ENCODE data around the gene PHACTR2. TPM values are rescaled to one million over a fixed set of nuclear protein-coding genes. Genes with fewer than 3 reads are reported as not detected.
"Not testable (repeated sequence)": the region's sequence is repeated elsewhere in the genome, so short reads cannot be mapped to it uniquely, and the experiment has no call there.

PHACTR2 gene
- total RNA-seq, 5 donors from 2014 or later (not counting 1 experiment from before 2014, with no cell fraction given): 31.9 to 50.3 (median 36.7) TPM

GRCh38 chr6:143859891-143860660 is 182.3 kb downstream of the PHACTR2 start:
- Histone ChIP-seq H3K36me3 (ENCODE audit: control insufficient read depth in 2 of 2, extremely low read depth in 1 of 2, insufficient read depth in 1 of 2, low read length in 1 of 2) (peaks cover 3 to 83% of the 10 kb centered on the region in 2 donors), H3K9me3 (peaks cover under 1% of the 10 kb centered on the region), H3K27me3 (replicated peaks in 1 of 2; ENCODE audit: control insufficient read depth in 2 of 2, extremely low read depth in 1 of 2, insufficient read depth in 2 of 2, low read length in 1 of 2) (no peaks in the 10 kb centered on the region), H3K4me3 (ENCODE audit: control insufficient read depth in 1 of 2, extremely low read depth in 1 of 2, low read length in 1 of 2) (no peak overlapping the region), H3K4me1 (ENCODE audit: control insufficient read depth in 1 of 2, extremely low read depth in 1 of 2, insufficient read depth in 2 of 2, low read length in 2 of 2) (no peaks in the 10 kb centered on the region), H3K27ac (ENCODE audit: low read length) (no peak overlapping the region)
- Mint-ChIP-seq H3K36me3 (peaks cover 82% of the 10 kb centered on the region), H3K4me3 (no peak overlapping the region), H3K27ac (no peak overlapping the region), H3K4me1 (peaks cover 3 to 11% (median 4%) of the 10 kb centered on the region in 3 donors), H3K9me3 (peaks cover 2 to 7% (median 2%) of the 10 kb centered on the region in 3 donors), H3K27me3 (no peaks in the 10 kb centered on the region)
- DNase-seq (no peak), ATAC-seq (replicated peaks in 1 of 4) (no peak)
- WGBS (ENCODE audit: insufficient coverage): 100% methylated on average over 1 of the region's 3 CpGs
- ChIA-PET POLR2A (interaction anchor here in 1 of 2 donors (0.7 kb wide), 1 partner anchor 192 kb away, joined by 3 read pairs; no protein-coding TSS in a partner anchor), CTCF (interaction anchor here in 1 of 2 donors (0.7 kb wide), 1 partner anchor 39 kb away, joined by 4 read pairs; no protein-coding TSS in a partner anchor)

GRCh38 chr6:143863771-143864170 is 186.0 kb downstream of the PHACTR2 start:
- DNase-seq (no peak), ATAC-seq (replicated peaks in 1 of 4) (no peak)
- Histone ChIP-seq H3K27ac (ENCODE audit: low read length) (no peak overlapping the region), H3K4me3 (ENCODE audit: control insufficient read depth in 1 of 2, extremely low read depth in 1 of 2, low read length in 1 of 2) (no peak overlapping the region), H3K36me3 (ENCODE audit: control insufficient read depth in 2 of 2, extremely low read depth in 1 of 2, insufficient read depth in 1 of 2, low read length in 1 of 2) (peaks cover 3 to 55% of the 10 kb centered on the region in 2 donors), H3K9me3 (no peaks in the 10 kb centered on the region), H3K4me1 (ENCODE audit: control insufficient read depth in 1 of 2, extremely low read depth in 1 of 2, insufficient read depth in 2 of 2, low read length in 2 of 2) (no peaks in the 10 kb centered on the region), H3K27me3 (replicated peaks in 1 of 2; ENCODE audit: control insufficient read depth in 2 of 2, extremely low read depth in 1 of 2, insufficient read depth in 2 of 2, low read length in 1 of 2) (no peaks in the 10 kb centered on the region)
- 100% methylated on average over 1 of the region's 2 CpGs for WGBS (ENCODE audit: insufficient coverage)
- Mint-ChIP-seq H3K4me3 (no peak overlapping the region), H3K4me1 (no peaks in the 10 kb centered on the region), H3K27ac (no peak overlapping the region), H3K9me3 (peaks cover 0 to 4% (median 3%) of the 10 kb centered on the region in 3 donors), H3K36me3 (peaks cover 55% of the 10 kb centered on the region), H3K27me3 (no peaks in the 10 kb centered on the region)
- ChIA-PET POLR2A (interaction anchor here (0.6 to 1.1 kb wide), 2 partner anchors 16 to 21 kb away, joined by 3 read pairs; partner anchors contain the start of gene LTV1 (in 1 of the 2)), CTCF (no interaction called here)

GRCh38 chr6:143864234-143864633 is 186.5 kb downstream of the PHACTR2 start, which contains the start of gene ZC2HC1B:
TSS of gene ZC2HC1B (plus strand) at chr6:143864474. CDS start at chr6:143864540, 66 bp downstream.
- ChIA-PET POLR2A (no interaction called here), CTCF (no interaction called here)
- Histone ChIP-seq H3K4me3 (ENCODE audit: control insufficient read depth in 1 of 2, extremely low read depth in 1 of 2, low read length in 1 of 2) (no peak within 1 kb of the TSS), H3K27ac (ENCODE audit: low read length) (no peak within 1 kb of the TSS), H3K36me3 (ENCODE audit: control insufficient read depth in 2 of 2, extremely low read depth in 1 of 2, insufficient read depth in 1 of 2, low read length in 1 of 2) (peaks cover 3 to 51% of the 10 kb centered on the region in 2 donors), H3K9me3 (no peaks in the 10 kb centered on the region), H3K27me3 (replicated peaks in 1 of 2; ENCODE audit: control insufficient read depth in 2 of 2, extremely low read depth in 1 of 2, insufficient read depth in 2 of 2, low read length in 1 of 2) (no peaks in the 10 kb centered on the region), H3K4me1 (ENCODE audit: control insufficient read depth in 1 of 2, extremely low read depth in 1 of 2, insufficient read depth in 2 of 2, low read length in 2 of 2) (no peaks in the 10 kb centered on the region)
- DNase-seq (no peak), ATAC-seq (replicated peaks in 1 of 4) (no peak)
- H3K4me1 Mint-ChIP-seq: no peaks in the 10 kb centered on the region
- H3K27ac Mint-ChIP-seq: no peak within 1 kb of the TSS
- no peak within 1 kb of the TSS for H3K4me3 Mint-ChIP-seq
- peaks cover 51% of the 10 kb centered on the region for H3K36me3 Mint-ChIP-seq
- no CpG with 5 or more reads among the region's 1 CpG for WGBS (ENCODE audit: insufficient coverage)
- H3K27me3 Mint-ChIP-seq: no peaks in the 10 kb centered on the region
- peaks cover 0 to 4% (median 3%) of the 10 kb centered on the region in 3 donors for H3K9me3 Mint-ChIP-seq

- H3K4me1 ChIP-seq (ENCODE audit: control insufficient read depth in 1 of 2, extremely low read depth in 1 of 2, insufficient read depth in 2 of 2, low read length in 2 of 2): peaks cover 0 to under 1% of the 10 kb centered on the region in 2 experiments
- no peak overlapping the region for H3K27ac ChIP-seq (ENCODE audit: low read length)
- ATAC-seq (replicated peaks in 1 of 4) (no peak), DNase-seq (no peak)
- no peaks in the 10 kb centered on the region for H3K27me3 ChIP-seq (replicated peaks in 1 of 2; ENCODE audit: control insufficient read depth in 2 of 2, extremely low read depth in 1 of 2, insufficient read depth in 2 of 2, low read length in 1 of 2)
- peaks cover 2 to 27% of the 10 kb centered on the region in 2 donors for H3K36me3 ChIP-seq (ENCODE audit: control insufficient read depth in 2 of 2, extremely low read depth in 1 of 2, insufficient read depth in 1 of 2, low read length in 1 of 2)
- H3K4me3 ChIP-seq (ENCODE audit: control insufficient read depth in 1 of 2, extremely low read depth in 1 of 2, low read length in 1 of 2): no peak overlapping the region
- CTCF ChIA-PET: no interaction called here
- Mint-ChIP-seq H3K4me3 (no peak overlapping the region), H3K36me3 (peaks cover 31% of the 10 kb centered on the region), H3K4me1 (peaks cover 0 to 3% (median 0%) of the 10 kb centered on the region in 3 donors), H3K27ac (no peak overlapping the region), H3K27me3 (no peaks in the 10 kb centered on the region), H3K9me3 (peaks cover 3 to 4% (median 4%) of the 10 kb centered on the region in 3 donors)
- no peaks in the 10 kb centered on the region for H3K9me3 ChIP-seq
- POLR2A ChIA-PET: interaction anchor here in 1 of 2 donors (0.6 kb wide), 1 partner anchor 1809 kb away, joined by 4 read pairs; no protein-coding TSS in a partner anchor
Observed at GRCh38 chr6:143867236-143867635, 189.5 kb downstream of the PHACTR2 start.

- H3K27me3 Mint-ChIP-seq; CTCF ChIA-PET; ATAC-seq (replicated peaks in 1 of 4); H3K27ac ChIP-seq (ENCODE audit: low read length); H3K4me3 ChIP-seq (ENCODE audit: control insufficient read depth in 1 of 2, extremely low read depth in 1 of 2, low read length in 1 of 2); H3K4me3 Mint-ChIP-seq; H3K4me1 ChIP-seq (ENCODE audit: control insufficient read depth in 1 of 2, extremely low read depth in 1 of 2, insufficient read depth in 2 of 2, low read length in 2 of 2); H3K27ac Mint-ChIP-seq; H3K9me3 Mint-ChIP-seq; H3K9me3 ChIP-seq; POLR2A ChIA-PET; DNase-seq; H3K27me3 ChIP-seq (replicated peaks in 1 of 2; ENCODE audit: control insufficient read depth in 2 of 2, extremely low read depth in 1 of 2, insufficient read depth in 2 of 2, low read length in 1 of 2): not testable (repeated sequence)
- Mint-ChIP-seq H3K4me1 (peaks cover 0 to 13% (median 0%) of the 10 kb centered on the region in 3 donors), H3K36me3 (peaks cover 21% of the 10 kb centered on the region)
- no CpG with 5 or more reads among the region's 3 CpGs for WGBS (ENCODE audit: insufficient coverage)
- peaks cover 0 to 16% of the 10 kb centered on the region in 2 donors for H3K36me3 ChIP-seq (ENCODE audit: control insufficient read depth in 2 of 2, extremely low read depth in 1 of 2, insufficient read depth in 1 of 2, low read length in 1 of 2)
Observed at GRCh38 chr6:143868808-143869207, 191.0 kb downstream of the PHACTR2 start.

- H3K4me1 ChIP-seq (ENCODE audit: control insufficient read depth in 1 of 2, extremely low read depth in 1 of 2, insufficient read depth in 2 of 2, low read length in 2 of 2); H3K27ac Mint-ChIP-seq; H3K9me3 ChIP-seq; H3K27ac ChIP-seq (ENCODE audit: low read length); H3K4me3 Mint-ChIP-seq; H3K27me3 ChIP-seq (replicated peaks in 1 of 2; ENCODE audit: control insufficient read depth in 2 of 2, extremely low read depth in 1 of 2, insufficient read depth in 2 of 2, low read length in 1 of 2); ATAC-seq (replicated peaks in 1 of 4); H3K27me3 Mint-ChIP-seq; DNase-seq; H3K36me3 ChIP-seq (ENCODE audit: control insufficient read depth in 2 of 2, extremely low read depth in 1 of 2, insufficient read depth in 1 of 2, low read length in 1 of 2); CTCF ChIA-PET; H3K36me3 Mint-ChIP-seq; POLR2A ChIA-PET; H3K4me3 ChIP-seq (ENCODE audit: control insufficient read depth in 1 of 2, extremely low read depth in 1 of 2, low read length in 1 of 2): not testable (repeated sequence)
- Mint-ChIP-seq H3K9me3 (peaks cover 10 to 15% (median 14%) of the 10 kb centered on the region in 3 donors), H3K4me1 (peaks cover 0 to 13% (median 0%) of the 10 kb centered on the region in 3 donors)
- 80% methylated on average over 1 of the region's 1 CpG for WGBS (ENCODE audit: insufficient coverage)
Observed at GRCh38 chr6:143871202-143871730, 193.5 kb downstream of the PHACTR2 start.

Measured in T-cell (primary cell).